NCI-H2107 treated with DMSO at 0.1 percent for 48 hours (cell line): Measurements from ENCODE around the gene MS4A5.

Experiments used
- DNase-seq: peaks from one replicate; lab custom pipeline; 2025; ENCODE audit not compliant: unreplicated experiment; lab: John Stamatoyannopoulos, UW

The MS4A5 gene

DNA sequence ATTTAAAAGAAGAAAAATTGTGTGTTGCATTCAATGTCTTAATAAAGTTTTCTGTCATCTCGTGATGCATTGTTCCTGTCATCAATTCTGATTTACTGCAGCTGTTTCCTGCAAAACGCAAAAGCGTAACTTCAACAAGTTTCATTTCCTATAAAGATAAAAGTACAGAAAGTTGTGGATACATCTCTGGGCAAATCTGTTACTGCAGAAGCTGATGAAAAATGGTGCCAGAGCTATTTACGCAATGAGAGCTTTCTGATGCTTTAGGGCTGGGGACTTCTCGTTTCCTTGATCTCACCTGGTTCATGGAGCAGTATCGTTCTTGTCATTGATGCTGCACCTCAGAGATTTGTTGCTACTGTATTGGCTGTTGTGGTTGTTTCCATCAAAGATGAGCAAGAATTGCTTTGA, 47.7 kb downstream of the MS4A5 start:
- no peak for DNase-seq

DNA sequence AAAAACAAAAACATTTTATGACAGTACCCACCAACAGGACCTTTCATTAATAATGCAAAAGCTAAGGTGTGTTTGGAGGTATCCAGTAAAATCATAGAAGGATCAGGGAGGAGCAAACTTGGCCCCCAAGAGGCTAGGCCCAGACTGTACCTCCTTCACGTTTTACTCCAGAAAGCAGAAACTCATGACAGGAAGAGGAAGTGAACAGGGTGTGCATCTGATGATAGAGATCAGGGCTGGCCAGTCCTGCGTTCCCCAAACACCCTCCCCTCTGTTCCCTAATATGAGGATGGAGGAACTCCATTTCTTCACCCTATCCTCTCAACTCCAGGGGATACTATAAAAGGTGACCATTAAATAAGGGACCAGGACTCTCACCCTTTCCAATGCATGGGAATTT, 53.0 kb downstream of the MS4A5 start:
- no peak for DNase-seq

DNA sequence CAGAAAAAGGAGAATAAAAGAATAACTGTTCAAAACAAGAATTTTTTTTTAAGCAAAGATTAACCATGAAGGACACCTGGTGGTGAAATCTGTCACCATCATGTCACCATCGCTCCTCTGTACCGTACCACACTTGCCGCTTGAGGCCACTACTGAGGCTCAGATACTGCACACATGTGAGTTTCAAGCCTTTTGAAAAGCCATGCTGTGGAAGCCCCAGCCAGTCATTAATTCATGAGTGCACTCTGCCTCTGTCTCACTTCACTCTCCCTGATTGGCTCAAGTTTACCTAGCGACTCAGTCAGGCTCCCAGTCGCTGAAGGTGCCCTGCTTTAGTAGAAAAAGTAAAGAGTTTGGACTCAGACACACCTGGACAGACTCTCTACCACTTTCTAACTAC, 56.6 kb downstream of the MS4A5 start:
- peak; percentile 4 for DNase-seq

DNA sequence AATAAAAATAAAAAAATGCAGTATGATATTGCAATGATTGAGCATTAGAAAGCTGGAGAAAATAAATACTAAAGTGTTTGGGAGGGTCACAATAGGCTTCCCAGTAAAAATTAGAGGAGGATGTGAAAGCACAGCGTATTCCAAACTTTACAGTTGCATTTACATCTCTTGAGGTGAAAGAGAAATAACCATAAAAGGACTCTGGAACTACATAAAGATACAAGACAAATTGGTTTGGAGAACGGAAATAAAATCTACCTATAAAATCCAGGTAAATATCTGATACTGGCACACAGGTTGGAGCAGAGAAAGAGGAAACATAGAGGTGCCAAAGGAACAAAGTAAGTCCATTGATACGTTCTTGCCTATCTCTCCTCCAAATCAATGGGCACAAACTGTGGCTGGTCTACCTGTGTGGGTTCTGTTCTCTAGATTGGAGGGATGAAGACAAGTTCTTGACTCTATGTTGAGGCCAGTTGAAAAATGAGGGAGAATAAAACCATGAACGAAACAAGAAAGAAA, 63.2 kb downstream of the MS4A5 start, which contains the start of gene MS4A12:
MS4A12 (plus strand) TSS at position 291 of the 522 bp plus-strand sequence. CDS start 4,541 bp downstream, outside the sequence.
- no peak for DNase-seq

DNA sequence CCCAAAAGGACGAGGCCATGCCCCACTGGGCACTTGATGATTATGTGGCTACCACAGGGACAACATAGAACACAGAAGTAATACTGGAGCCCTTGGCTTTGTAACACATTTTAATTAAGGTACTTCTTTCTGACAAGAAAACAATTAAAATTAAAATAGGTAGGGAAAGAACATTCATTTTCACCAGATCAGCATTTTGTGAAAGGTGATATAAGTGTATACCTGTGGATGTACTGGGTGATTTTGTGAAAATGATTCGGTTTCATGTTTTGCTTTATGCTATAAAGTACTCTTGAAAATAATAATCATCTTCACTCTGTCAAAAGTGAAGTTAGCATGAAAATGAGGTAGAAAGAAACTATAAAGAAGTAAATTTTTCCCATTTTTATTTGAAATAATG, 64.1 kb downstream of the MS4A5 start:
- no peak for DNase-seq
